OCI-LY3 (cell line): ENCODE results near the gene CGGBP1.

Experiments used
- H2AFZ ChIP-seq: fragments of 200-600, 300-600 bp; shearing (Covaris generic); 2 replicates; pipeline ENCODE4 v1.6.0; 2014; ENCODE audit warnings: antibody characterized with exemption, low read depth, low read length
- H3K27ac ChIP-seq: fragments of 200-600, 300-600 bp; sonication (generic); 2 replicates; pipeline ENCODE4 v1.5.1; 2014; ENCODE audit warnings: mild to moderate bottlenecking, low read length, moderate library complexity, mixed read lengths
- H3K27me3 ChIP-seq: fragments of 200-600, 300-600 bp; sonication (generic); 2 replicates; pipeline ENCODE4 v1.6.1; 2014; ENCODE audit warnings: low read depth, low read length, mixed read lengths
- H3K36me3 ChIP-seq: fragments of 200-600, 300-600 bp; sonication (generic); replicated peaks from 2 replicates; pipeline ENCODE3; 2014; ENCODE audit warnings: low read depth, low read length, mixed read lengths
- H3K4me1 ChIP-seq: fragments of 300-600, 200-600 bp; sonication (generic); 2 replicates; pipeline ENCODE4 v1.6.1; 2014; ENCODE audit warnings: low read length, mixed read lengths
- H3K4me2 ChIP-seq: fragments of 200-600, 300-600 bp; sonication (generic); 2 replicates; pipeline ENCODE4 v1.6.1; 2014; ENCODE audit warnings: low read length, mixed read lengths
- H3K4me3 ChIP-seq: fragments of 300-600, 200-600 bp; sonication (generic); 2 replicates; pipeline ENCODE4 v1.5.1; 2014; ENCODE audit warnings: antibody characterized with exemption, mild to moderate bottlenecking, low read length, moderate library complexity
- H3K79me2 ChIP-seq: fragments of 300-600, 200-600 bp; shearing (Covaris generic); 2 replicates; pipeline ENCODE4 v1.6.1; 2014; ENCODE audit warnings: mild to moderate bottlenecking, low read length, mixed read lengths
- H3K9ac ChIP-seq: fragments of 300-600, 200-600 bp; shearing (Covaris generic); 2 replicates; pipeline ENCODE4 v1.6.0; 2014; ENCODE audit warnings: mild to moderate bottlenecking, low read length, moderate library complexity
- H3K9me3 ChIP-seq: fragments of 200-600, 300-600 bp; shearing (Covaris generic); 2 replicates; pipeline ENCODE4 v1.6.1; 2014; ENCODE audit warnings: low read length, mixed read lengths; ENCODE audit not compliant: insufficient read depth
- H4K20me1 ChIP-seq: fragments of 200-600, 300-600 bp; sonication (generic); 2 replicates; pipeline ENCODE4 v1.6.1; 2016; ENCODE audit warnings: low read length, mixed read lengths; ENCODE audit not compliant: insufficient read depth
- CTCF ChIP-seq: fragments of 200-600, 300-600 bp; sonication (generic); IDR thresholded peaks from 2 replicates; pipeline ENCODE4 v1.5.1; 2014; ENCODE audit warnings: antibody characterized with exemption, low read length, low read depth
- EZH2phosphoT487 ChIP-seq: fragments of 200-600 bp; shearing (Covaris generic); IDR thresholded peaks from 2 replicates; pipeline ENCODE4 v1.6.1; 2018; ENCODE audit warnings: antibody characterized with exemption, mixed run types, low read depth

CGGBP1 gene

DNA sequence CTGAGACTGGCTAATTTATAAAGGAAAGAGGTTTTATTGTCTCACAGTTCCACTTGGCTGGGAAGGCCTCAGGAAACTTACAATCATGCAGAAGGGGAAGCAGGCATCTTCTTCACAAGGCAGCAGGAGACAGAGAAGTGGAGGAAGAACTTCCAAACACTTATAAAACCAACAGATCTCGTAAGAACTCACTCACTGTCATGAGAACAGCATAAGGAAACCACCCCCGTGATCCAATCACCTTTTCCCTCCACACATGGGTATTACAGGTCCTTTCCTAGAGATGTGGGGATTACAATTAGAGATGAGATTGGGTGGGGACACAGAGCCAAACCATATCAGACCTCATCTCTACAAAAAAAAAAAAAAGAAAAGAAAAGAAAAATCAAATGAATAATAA is 25.7 kb downstream of the CGGBP1 start:
- Histone ChIP-seq H3K4me1 (peaks cover 11% of the 10 kb centered on the region), H2AFZ (no peak overlapping the region), H3K36me3 (no peaks in the 10 kb centered on the region), H3K27ac (no peak overlapping the region), H3K9ac (no peak overlapping the region), H3K4me2 (no peak overlapping the region), H3K27me3 (no peaks in the 10 kb centered on the region), H4K20me1 (no peaks in the 10 kb centered on the region), H3K79me2 (no peaks in the 10 kb centered on the region), H3K9me3 (no peaks in the 10 kb centered on the region), H3K4me3 (no peak overlapping the region)
- TF ChIP-seq EZH2phosphoT487, result no peak
- TF ChIP-seq CTCF, result no peak

DNA sequence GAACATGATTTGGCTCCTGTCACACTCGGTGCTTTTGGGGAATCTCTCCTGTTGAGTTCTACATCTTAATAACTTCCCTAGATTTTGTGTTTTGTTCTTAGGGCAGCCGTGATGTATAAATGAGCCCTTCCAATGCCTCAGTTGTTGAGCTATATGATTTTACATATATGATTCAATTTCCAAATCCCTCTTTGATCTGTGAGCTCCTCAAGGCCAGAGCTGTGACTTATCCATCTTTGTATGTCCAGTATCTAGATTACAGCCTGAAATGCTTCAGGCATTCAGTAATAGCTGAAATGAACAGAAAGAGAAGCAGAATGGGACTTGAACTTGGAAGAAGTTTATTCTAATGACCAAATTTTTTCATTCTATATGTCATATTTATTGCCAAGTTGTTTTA is 26.6 kb downstream of the CGGBP1 start:
- Histone ChIP-seq H3K9me3 (no peaks in the 10 kb centered on the region), H3K4me2 (peak overlapping the region; percentile 72), H3K4me3 (peak overlapping the region; percentile 75), H3K4me1 (peaks cover 11% of the 10 kb centered on the region), H3K9ac (peak overlapping the region; percentile 49), H2AFZ (peak overlapping the region; percentile 97), H3K36me3 (no peaks in the 10 kb centered on the region), H4K20me1 (no peaks in the 10 kb centered on the region), H3K27ac (peak overlapping the region; percentile 20), H3K27me3 (no peaks in the 10 kb centered on the region), H3K79me2 (no peaks in the 10 kb centered on the region)
- TF ChIP-seq EZH2phosphoT487 (no peak), CTCF (no peak)

GRCh38 chr3:88031642-88032077 is 27.1 kb downstream of the CGGBP1 start:
- Histone ChIP-seq H3K9ac (peak overlapping the region; percentile 49), H3K9me3 (no peaks in the 10 kb centered on the region), H3K27ac (peak overlapping the region; percentile 20), H3K27me3 (no peaks in the 10 kb centered on the region), H3K79me2 (no peaks in the 10 kb centered on the region), H3K36me3 (no peaks in the 10 kb centered on the region), H3K4me1 (peaks cover 11% of the 10 kb centered on the region), H3K4me3 (peak overlapping the region; percentile 75), H4K20me1 (no peaks in the 10 kb centered on the region), H2AFZ (peak overlapping the region; percentile 97), H3K4me2 (peak overlapping the region; percentile 72)
- no peak for TF ChIP-seq EZH2phosphoT487
- TF ChIP-seq CTCF, result no peak

DNA sequence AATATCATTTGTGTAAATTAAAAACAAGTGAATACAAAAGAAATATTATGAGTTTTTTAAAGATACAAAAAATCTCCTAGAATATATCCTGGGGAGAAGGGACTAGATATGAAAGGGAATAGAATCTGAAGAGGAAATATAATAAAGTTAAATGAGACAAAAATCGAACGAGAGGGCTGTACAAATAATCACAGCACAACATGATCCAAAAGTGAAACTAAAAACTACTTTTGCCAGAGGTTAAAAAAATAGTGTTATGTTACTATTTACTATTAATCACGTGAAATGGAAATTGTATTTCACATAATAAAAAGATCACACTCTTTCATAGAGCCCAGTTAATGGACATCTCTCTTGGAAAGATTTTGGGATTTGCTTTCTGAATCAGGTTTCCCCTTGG is 28.6 kb downstream of the CGGBP1 start:
- no peaks in the 10 kb centered on the region for H3K9me3 ChIP-seq
- no peak overlapping the region for H3K9ac ChIP-seq
- peaks cover 11% of the 10 kb centered on the region for H3K4me1 ChIP-seq
- H3K4me2 ChIP-seq, result no peak overlapping the region
- TF ChIP-seq CTCF (no peak), EZH2phosphoT487 (no peak)
- H2AFZ ChIP-seq, result peak overlapping the region; percentile 27; the same call in 1 of the 2 replicates
- H3K4me3 ChIP-seq, result no peak overlapping the region
- H4K20me1 ChIP-seq, result no peaks in the 10 kb centered on the region
- H3K27me3 ChIP-seq, result no peaks in the 10 kb centered on the region
- no peak overlapping the region for H3K27ac ChIP-seq
- no peaks in the 10 kb centered on the region for H3K79me2 ChIP-seq
- no peaks in the 10 kb centered on the region for H3K36me3 ChIP-seq
